ENCODE data around the gene MRPL14.

DNA sequence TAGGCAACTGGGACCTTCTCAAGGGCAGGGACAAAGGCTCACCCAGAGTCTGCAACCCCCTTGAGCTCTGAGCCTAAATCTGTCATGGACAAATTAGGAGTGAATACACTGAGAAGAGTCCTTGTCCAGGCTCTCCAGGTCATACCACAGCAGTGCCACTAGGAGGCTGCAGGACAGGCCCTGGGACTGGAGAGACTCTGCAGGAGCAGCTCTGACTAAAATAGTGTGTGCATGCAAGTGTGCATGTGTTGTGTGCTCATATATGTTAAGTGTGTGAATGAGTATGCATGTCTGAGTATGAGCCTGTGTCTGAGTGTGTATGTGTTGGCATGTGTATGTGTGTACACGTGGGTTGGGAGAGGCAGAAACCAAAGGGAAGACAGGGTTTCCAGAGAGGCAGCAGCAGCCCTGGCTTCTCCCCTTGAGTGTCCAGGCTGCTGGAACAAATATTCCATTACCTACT lies 27.1 kb downstream of the MRPL14 start:
- TF ChIP-seq, protein P1, sequence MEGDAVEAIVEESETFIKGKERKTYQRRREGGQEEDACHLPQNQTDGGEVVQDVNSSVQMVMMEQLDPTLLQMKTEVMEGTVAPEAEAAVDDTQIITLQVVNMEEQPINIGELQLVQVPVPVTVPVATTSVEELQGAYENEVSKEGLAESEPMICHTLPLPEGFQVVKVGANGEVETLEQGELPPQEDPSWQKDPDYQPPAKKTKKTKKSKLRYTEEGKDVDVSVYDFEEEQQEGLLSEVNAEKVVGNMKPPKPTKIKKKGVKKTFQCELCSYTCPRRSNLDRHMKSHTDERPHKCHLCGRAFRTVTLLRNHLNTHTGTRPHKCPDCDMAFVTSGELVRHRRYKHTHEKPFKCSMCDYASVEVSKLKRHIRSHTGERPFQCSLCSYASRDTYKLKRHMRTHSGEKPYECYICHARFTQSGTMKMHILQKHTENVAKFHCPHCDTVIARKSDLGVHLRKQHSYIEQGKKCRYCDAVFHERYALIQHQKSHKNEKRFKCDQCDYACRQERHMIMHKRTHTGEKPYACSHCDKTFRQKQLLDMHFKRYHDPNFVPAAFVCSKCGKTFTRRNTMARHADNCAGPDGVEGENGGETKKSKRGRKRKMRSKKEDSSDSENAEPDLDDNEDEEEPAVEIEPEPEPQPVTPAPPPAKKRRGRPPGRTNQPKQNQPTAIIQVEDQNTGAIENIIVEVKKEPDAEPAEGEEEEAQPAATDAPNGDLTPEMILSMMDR (IDR thresholded peaks at IDR 0.05; ENCODE audit: insufficient read depth, low read length), result peak; percentile 51
- no peak for TF ChIP-seq POLR2AphosphoS5 (IDR thresholded peaks at IDR 0.05; ENCODE audit: low read depth)
- no peak for TF ChIP-seq GABPA (IDR thresholded peaks at IDR 0.05; ENCODE audit: low read depth)
- TF ChIP-seq REST (IDR thresholded peaks at IDR 0.05; ENCODE audit: insufficient replicate concordance, low read depth), result no peak

Data from HL-60 (cell line).